HFFc6 (cell line): Measurements from ENCODE around the gene SNED1. TPM values are rescaled to one million over a fixed set of nuclear protein-coding genes. Genes with fewer than 3 reads are reported as not detected.

Source experiments
- DNase-seq: peaks from one replicate; pipeline ENCODE4 v3.0.0-alpha.2; 2018
- H3K27ac Mint-ChIP-seq: 2 replicates; pipeline ENCODE4 v1.8.0; 2020; ENCODE audit warnings: mild to moderate bottlenecking, mixed read lengths
- H3K27me3 Mint-ChIP-seq: 2 replicates; pipeline ENCODE4 v1.8.0; 2021; ENCODE audit warnings: mild to moderate bottlenecking, moderate library complexity, mixed read lengths; ENCODE audit not compliant: insufficient read depth
- H3K36me3 Mint-ChIP-seq: 2 replicates; pipeline ENCODE4 v1.8.0; 2021; ENCODE audit warnings: low read depth, mixed read lengths
- H3K4me1 Mint-ChIP-seq: 2 replicates; pipeline ENCODE4 v1.8.0; 2020; ENCODE audit warnings: low read depth, mixed read lengths
- H3K4me3 Mint-ChIP-seq: 2 replicates; pipeline ENCODE4 v1.8.0; 2020; ENCODE audit warnings: mild to moderate bottlenecking, moderate library complexity, mixed read lengths
- H3K9me3 Mint-ChIP-seq: 2 replicates; pipeline ENCODE4 v1.8.0; 2020; ENCODE audit warnings: mild to moderate bottlenecking, mixed read lengths
- total RNA-seq, 6 experiments: library from RNA; stranded (reverse); fragmentation: NEBNext Ultra II Directional; extraction: Animal tissue kit (Norgen Biotek cat#: 25700); gene quantifications; 2 replicates in 1 of 6; 3 replicates in 5 of 6; pipeline ENCODE4 v1.2.3, GENCODE V29; 2021
- TF ChIP-seq, protein P1 (sequence below): fragments of 200-600 bp; sonication (generic); IDR thresholded peaks from 2 replicates; pipeline ENCODE4 v1.5.0; 2021; ENCODE audit warnings: antibody characterized with exemption, mild to moderate bottlenecking

SNED1 gene
- total RNA-seq, 6 experiments from 2014 or later: 1.2 to 2.1 (median 1.6) TPM

DNA sequence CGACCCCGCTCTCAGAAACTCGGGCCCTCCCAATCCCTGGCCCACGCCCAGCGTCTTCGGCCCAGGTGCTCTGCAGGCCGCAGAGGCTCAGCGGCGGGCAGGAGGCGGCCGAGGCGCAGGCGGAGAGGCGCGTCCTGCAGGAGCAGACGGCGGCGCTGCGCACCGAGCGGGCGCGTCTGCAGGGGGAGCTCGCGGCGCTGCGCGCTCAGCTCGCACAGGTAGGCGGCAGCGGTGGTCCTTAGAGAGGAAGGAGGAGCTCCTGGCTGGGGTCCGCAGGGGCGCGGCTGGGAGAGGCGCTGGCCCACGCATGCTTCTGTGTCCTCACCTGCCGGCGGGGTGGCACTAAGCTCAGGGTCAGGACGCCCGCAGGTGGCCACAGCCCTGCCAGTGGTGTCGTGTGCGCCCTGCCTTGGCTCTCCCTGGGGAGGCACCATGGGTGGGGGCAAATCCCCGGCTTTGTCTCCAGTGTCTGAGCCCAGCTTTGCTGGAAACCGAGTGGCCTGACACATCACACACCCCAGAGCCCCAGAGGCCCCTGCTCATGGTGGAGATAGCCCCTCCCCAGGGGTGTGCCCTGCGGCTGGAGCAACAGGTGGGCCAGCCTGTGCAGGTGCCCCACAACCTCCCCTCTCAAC, 14.9 kb upstream of the SNED1 start:
- no peak overlapping the region for H3K27ac Mint-ChIP-seq

DNA sequence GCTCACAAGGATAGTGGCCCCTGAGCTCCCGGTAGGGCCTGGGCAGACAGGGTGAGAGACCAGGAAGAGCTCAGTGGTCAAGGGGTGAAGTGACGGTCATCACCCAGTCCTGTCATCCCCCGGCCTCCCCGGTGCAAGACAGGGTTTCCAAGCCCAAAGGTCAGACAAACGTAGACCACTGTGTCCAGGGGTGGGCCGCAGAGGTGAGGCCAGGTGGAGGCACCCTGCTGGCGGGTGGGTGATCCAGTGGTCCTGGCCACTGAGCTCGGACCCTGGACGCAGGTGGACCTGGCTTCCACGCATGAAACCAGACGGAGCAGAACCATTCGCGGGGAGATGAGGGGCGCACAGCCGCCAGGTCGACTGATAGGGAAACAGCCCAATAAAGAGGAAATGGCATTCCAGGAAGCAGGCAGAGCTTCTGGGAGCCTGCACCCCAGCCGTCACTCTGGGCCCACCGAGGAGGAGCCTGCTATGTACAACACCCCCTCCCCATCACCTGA, 14.4 kb upstream of the SNED1 start:
- peaks cover 18% of the 10 kb centered on the region for H3K4me1 Mint-ChIP-seq
- no peaks in the 10 kb centered on the region for H3K9me3 Mint-ChIP-seq
- TF ChIP-seq, protein P1, sequence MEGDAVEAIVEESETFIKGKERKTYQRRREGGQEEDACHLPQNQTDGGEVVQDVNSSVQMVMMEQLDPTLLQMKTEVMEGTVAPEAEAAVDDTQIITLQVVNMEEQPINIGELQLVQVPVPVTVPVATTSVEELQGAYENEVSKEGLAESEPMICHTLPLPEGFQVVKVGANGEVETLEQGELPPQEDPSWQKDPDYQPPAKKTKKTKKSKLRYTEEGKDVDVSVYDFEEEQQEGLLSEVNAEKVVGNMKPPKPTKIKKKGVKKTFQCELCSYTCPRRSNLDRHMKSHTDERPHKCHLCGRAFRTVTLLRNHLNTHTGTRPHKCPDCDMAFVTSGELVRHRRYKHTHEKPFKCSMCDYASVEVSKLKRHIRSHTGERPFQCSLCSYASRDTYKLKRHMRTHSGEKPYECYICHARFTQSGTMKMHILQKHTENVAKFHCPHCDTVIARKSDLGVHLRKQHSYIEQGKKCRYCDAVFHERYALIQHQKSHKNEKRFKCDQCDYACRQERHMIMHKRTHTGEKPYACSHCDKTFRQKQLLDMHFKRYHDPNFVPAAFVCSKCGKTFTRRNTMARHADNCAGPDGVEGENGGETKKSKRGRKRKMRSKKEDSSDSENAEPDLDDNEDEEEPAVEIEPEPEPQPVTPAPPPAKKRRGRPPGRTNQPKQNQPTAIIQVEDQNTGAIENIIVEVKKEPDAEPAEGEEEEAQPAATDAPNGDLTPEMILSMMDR: no peak
- H3K27ac Mint-ChIP-seq: no peak overlapping the region
- H3K36me3 Mint-ChIP-seq: no peaks in the 10 kb centered on the region
- no peak for DNase-seq
- no peak overlapping the region for H3K4me3 Mint-ChIP-seq
- H3K27me3 Mint-ChIP-seq: no peaks in the 10 kb centered on the region; the same call in 1 of the 2 replicates

More for the DNA sequence above, 14.9 kb upstream of the SNED1 start:
- DNase-seq: no peak
- Mint-ChIP-seq H3K4me1 (peaks cover 18% of the 10 kb centered on the region), H3K9me3 (no peaks in the 10 kb centered on the region), H3K4me3 (no peak overlapping the region), H3K27me3 (no peaks in the 10 kb centered on the region; the same call in 1 of the 2 replicates), H3K36me3 (no peaks in the 10 kb centered on the region)
- TF ChIP-seq, protein P1: no peak

DNA sequence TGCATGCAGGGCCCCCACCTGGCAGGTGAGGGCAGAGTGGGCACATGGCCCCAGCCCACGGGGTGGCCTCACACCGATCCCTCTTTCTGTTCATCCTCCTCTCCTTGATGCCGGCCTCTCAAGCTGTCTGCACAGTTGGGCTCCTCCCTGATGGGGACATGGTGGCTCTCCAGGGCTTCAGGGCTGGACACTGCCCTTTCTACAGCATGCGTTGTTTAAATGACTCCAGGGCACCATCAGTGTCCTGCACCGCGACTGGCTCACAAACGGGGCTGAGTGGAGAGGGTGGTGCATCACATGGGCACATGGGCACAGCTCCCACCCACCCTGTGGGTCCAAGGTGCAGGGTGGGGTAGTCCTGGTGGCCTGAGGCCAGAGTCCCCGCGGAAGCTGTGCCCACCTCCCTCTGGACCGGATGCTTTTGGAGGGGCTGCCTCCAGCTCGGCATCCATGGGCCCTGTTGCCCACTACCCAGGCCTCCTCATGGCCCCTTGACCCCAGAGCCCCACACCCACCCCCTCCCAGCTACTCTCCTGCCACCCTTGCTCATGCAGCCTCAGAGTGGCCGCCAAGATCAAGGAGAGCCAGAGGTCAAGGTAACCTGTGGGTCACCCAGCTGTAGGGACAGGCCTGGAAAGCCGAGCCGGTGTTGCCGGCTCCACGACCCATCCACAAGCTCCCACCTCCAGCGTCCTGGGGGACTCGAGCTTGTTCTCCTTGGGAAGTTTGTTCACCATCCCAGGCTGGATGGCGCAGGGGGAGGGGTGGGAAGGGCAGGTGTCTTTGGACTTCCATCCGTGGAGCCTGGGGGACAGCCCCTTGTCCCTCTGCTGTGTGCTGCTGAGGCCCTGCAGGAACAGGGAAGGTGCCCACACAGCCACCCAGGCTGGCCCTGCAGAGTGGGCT, 12.3 kb upstream of the SNED1 start:
- Mint-ChIP-seq H3K36me3 (no peaks in the 10 kb centered on the region), H3K9me3 (no peaks in the 10 kb centered on the region), H3K4me1 (peaks cover 16% of the 10 kb centered on the region), H3K27me3 (no peaks in the 10 kb centered on the region; the same call in 1 of the 2 replicates), H3K27ac (no peak overlapping the region), H3K4me3 (no peak overlapping the region)
- no peak for DNase-seq
- TF ChIP-seq, protein P1: no peak

DNA sequence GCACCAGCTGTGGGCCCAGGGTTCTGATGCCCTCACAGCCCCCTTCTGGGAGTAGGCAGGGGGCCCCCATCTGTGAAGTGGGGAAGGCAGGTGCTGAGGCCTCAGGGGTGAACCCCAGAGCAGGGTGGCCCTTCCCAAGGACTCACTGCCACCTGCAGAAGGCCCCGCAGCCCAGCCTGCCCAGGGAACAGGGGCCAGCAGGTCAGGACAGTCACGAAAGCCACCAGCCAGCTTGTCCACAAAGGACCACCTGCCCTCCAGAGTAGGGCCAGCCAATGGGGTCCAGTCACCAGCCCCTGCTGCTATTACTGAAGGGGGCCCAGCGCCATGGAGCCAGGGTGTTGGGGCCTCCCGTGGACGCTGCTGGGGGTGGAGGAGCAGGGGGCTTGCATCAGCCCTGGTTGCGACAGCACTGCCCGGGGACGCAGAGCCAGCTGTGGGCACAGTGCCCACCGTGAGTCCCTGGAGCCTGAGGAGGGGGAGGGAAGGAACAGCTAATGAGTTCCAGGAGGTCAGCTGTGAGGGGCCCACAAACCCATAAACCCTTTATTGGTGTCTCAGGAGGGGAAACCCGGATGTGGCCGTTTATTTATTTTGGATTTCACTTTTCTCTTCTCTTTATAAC, 11.5 kb upstream of the SNED1 start:
- H3K9me3 Mint-ChIP-seq: no peaks in the 10 kb centered on the region
- TF ChIP-seq, protein P1: no peak
- no peak overlapping the region for H3K4me3 Mint-ChIP-seq
- H3K4me1 Mint-ChIP-seq: peaks cover 14% of the 10 kb centered on the region
- H3K36me3 Mint-ChIP-seq: no peaks in the 10 kb centered on the region
- H3K27me3 Mint-ChIP-seq: peaks cover 2% of the 10 kb centered on the region; the same call in 1 of the 2 replicates
- no peak for DNase-seq
- H3K27ac Mint-ChIP-seq: no peak overlapping the region

DNA sequence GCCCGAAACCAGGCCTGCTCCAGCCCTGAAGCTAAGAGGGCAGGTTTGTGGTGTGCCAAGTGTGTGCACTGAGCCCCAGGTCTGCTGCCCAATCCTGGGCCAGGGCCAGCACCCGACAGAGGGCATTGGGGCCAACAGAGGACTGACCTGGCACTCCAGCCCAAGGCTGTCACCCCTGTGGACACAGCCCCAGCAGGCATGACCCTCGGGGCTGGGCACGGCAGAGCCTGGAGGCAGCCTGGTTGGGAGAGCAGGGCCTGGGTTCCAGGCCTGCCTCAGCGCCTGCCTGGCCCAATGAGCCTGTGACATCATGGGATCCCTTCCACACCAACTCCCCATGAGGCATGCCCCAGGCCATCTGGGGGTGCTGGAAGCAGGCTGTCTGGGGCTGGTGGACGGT, 10.8 kb upstream of the SNED1 start:
- H3K4me1 Mint-ChIP-seq: peaks cover 20% of the 10 kb centered on the region
- no peaks in the 10 kb centered on the region for H3K36me3 Mint-ChIP-seq
- no peak overlapping the region for H3K4me3 Mint-ChIP-seq
- TF ChIP-seq, protein P1: no peak
- H3K27ac Mint-ChIP-seq: no peak overlapping the region
- DNase-seq: no peak
- H3K9me3 Mint-ChIP-seq: no peaks in the 10 kb centered on the region
- H3K27me3 Mint-ChIP-seq: peaks cover 2% of the 10 kb centered on the region; the same call in 1 of the 2 replicates
